HG03457 (cell line): ENCODE data around the gene ULK4.
"Not testable (repeated sequence)": the region's sequence is repeated elsewhere in the genome, so short reads cannot be mapped to it uniquely, and the experiment has no call there.

Experiments
- ATAC-seq: cut with Tn5 transposase; IDR thresholded peaks from one replicate; pipeline ENCODE4 v1.9.1; 2021; ENCODE audit warnings: moderate number of reproducible peaks; ENCODE audit not compliant: unreplicated experiment

Gene ULK4

DNA sequence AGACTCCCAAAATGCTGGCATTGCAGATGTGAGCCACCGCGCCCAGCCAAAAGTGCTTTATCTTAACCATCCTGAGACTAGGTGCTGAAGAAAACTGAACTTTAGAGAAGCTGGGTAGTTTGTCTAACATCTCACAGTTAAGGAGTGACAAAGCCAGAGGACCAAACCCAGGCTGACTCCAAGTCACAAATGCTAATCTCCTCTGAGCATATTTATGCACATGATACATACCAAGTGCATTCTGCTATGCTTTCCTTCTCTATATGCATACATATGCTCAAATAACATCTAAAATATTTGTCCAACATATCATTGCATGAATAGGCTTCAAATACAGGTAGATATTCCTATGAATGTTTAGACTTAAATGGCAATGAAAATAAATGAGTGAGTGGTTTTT is 505.7 kb downstream of the ULK4 start:
- no peak for ATAC-seq

DNA sequence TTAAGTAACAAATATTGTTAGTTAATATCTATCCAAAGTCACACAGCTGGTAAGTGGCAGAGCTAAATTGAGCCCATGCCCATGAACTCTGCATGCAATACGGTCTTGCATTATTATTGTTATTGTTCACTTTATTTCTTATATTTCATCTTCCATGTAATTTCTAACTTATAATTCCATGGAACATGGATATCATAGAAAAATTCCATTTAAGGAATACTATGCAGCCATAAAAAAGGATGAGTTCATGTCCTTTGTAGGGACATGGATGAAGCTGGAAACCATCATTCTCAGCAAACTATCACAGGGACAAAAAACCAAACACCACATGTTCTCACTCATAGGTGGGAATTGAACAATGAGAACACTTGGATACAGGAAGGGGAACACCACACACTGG is 508.3 kb downstream of the ULK4 start:
- not testable (repeated sequence) for ATAC-seq

DNA sequence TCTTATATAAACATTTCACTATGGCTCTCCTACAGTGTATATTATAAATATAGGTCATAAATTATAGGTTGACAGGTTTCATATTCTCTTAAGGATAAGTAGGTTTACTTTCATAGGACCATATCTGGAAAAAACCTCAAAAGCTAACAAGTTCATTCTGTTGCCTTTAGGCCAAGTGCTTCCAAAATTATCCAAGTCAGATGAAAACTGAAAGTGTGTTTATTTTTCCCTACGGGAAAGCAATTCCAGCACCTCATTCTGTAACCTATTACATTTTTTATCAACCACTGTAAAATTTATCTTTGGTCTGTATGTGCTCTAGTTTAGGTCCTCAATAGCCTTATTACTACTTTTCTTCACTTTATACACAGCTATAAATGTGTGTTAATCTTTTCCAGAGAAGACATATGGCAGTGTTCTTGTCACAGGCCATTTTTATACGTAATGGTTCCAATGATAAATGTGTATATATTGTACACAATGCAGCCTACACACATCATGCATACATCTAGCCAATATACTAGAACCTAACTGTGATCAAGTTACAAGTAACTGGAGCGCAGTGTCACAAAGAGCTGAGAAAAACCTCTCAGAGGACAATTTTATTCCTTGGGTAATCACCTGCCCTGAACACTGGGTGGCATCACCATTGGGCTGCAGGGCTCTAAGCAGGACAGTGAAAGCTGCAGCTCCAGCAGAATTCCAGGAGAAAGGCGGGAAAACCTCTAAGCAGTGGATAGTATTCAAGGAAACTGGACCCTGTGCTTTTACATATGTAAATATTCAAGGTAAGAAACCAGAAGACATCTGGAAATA is 511.3 kb downstream of the ULK4 start:
- ATAC-seq, result no peak

GRCh38 chr3:41448396-41448795 is 513.5 kb downstream of the ULK4 start:
- ATAC-seq, result no peak

DNA sequence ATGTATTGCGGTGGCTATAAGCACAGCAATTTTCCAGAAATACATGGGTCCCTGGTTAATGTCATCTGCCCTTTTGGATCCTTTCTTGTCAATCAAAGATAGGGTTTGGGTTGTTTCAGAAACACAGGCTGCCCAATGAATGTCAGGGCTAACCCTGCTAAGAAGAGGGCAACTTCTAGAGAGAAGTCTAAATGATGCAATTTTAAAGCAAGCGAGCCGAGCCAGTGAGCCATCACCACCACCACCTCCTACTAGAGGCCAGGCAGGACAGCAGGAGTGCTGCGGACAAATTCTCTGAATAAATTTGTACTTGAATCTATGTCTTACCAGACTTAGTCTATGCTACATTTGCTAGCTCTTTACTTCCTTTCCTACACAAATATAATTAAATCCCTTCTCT is 514.2 kb downstream of the ULK4 start:
- ATAC-seq, result no peak

DNA sequence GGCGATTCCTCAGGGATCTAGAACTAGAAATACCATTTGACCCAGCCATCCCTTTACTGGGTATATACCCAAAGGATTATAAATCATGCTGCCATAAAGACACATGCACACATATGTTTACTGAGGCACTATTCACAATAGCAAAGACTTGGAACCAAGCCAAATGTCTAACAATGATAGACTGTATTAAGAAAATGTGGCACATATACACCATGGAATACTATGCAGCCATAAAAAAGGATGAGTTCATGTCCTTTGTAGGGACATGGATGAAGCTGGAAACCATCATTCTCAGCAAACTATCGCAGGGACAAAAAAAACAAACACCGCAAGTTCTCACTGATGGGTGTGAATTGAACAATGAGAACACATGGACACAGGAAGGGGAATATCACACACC is 515.6 kb downstream of the ULK4 start:
- not testable (repeated sequence) for ATAC-seq

- ATAC-seq, result no peak
These were observed 520.3 kb downstream of the ULK4 start for GRCh38 chr3:41441568-41441967.

DNA sequence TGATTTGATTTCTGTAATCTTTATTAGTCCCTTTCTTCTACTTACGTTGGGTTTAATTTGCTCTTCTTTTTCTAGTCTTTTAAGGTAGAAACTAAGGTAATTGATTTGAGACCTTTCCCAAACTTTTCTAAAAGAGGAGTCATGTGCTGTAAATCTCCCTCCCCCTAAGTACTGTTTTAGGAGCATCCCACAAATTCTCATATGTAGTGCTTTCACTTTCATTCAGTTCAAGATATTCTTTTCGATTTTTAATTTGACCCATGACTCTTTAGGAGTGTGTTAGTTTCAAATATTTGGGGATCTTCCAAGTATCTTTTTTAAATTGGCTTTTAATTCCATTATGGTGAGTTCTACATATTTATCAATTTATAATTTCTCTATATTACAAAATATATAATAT is 520.8 kb downstream of the ULK4 start:
- ATAC-seq, result no peak

GRCh38 chr3:41436983-41437382 is 524.9 kb downstream of the ULK4 start:
- no peak for ATAC-seq

DNA sequence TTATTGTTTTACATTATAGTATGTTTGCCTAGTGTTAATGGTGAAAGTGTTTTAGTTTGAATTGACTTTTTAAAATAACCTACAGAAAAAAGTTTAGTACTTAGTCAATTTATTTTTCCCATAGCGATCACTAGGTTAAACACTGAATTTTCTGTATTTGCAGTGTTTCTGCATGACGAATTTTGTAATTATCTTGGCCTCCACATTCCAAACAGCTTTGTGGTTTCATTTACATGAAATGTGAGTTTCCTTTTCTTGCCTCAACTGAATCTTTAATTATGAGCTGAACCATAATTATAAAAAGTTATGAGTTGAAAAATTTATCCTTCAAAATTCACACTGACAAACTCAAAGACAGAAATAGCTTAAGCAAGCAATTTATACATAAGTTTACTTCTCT is 527.1 kb downstream of the ULK4 start:
- no peak for ATAC-seq

DNA sequence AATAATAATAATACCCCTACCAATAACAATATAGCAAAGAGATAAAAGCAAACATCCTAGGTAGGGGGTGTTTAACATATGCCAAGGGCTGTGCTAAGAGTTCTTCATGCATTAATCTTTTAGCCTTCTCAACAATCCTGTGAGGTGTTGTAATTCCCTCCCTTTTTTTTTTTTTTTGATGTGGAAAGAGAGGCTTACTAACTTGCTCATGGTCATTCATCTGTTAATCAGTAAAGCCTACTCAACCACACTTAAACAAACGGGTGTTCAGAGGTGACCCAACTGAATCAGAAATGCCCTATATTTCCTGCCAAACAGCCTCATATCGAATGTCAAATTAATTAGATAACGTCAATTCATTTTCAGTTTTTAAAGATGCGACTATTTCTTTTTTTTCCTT is 530.5 kb downstream of the ULK4 start:
- ATAC-seq, result no peak

DNA sequence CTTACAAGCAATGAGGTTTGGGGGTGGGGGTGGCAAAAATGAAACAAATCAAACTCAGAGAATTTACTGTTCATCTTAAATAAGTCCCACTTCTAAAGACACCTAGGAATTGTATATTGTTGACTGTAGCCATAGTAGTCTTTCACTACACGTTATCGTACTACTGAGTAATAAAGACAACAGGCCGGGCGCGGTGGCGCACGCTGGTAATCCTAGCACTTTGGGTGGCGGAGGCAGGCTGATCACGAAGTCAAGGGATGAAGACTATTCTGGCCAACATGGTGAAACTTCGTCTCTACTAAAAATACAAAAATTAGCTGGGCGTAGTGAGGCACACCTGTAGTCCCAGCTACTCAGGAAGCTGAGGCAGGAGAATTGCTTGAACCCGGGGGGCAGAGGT is 531.0 kb downstream of the ULK4 start:
- ATAC-seq, result no peak

GRCh38 chr3:41430391-41430790 is 531.5 kb downstream of the ULK4 start:
- no peak for ATAC-seq

- ATAC-seq, result no peak
These were observed 535.4 kb downstream of the ULK4 start for GRCh38 chr3:41426485-41426884.

DNA sequence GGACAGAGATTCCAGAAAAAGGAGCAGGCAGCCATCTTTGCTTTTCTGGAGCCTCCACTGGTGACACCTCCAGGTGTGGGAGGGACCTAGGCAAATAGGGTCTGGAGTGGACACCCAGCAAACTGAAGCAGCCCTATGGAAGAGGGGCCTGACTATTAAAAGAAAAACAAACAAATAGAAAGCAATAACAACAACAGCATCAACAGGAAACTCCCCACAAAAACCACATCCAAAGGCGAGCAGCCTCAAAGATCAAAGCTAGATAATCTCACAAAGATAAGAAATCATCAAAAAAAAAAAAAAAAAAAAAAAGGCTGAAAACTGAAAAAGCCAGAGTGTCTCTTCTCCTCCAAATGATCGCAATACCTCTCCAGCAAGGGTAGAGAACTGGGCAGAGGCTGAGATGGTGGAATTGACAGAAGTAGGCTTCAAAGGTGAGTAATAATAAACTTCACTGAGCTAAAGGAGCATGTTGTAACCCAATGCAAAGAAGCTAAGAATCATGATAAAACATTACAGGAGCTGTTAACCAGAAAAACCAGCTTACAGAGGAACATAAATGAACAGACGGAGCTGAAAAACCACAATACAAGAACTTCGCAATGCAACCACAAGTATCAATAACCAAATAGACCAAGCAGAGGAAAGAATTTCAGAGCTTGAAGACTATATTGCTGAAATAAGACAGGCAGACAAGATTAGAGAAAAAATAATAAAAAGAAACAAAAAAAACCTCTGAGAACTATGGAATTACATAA is 537.2 kb downstream of the ULK4 start:
- ATAC-seq, result no peak

GRCh38 chr3:41419809-41420208 is 542.1 kb downstream of the ULK4 start:
- ATAC-seq, result no peak

- ATAC-seq, result no peak
These were observed 542.8 kb downstream of the ULK4 start for GRCh38 chr3:41418961-41419691.

- no peak for ATAC-seq
These were observed 544.3 kb downstream of the ULK4 start for GRCh38 chr3:41417574-41417973.

DNA sequence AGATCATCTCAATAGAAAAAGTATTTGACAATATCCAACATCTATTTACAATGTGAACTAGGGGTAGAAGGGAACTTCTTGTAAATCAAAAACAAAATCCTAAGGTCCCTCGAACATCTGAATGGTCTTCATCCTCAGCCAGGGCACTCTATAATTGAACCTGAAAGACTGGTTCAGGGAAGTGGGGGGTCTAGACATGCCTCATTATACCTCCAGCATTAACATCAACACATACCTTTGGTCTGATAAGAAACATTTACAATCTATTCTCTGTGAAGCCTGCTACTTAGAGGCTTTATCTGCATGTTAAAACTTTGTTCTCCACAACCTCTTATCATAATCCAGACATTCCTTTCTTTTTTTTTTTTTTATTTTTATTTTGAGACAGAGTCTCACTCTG is 550.8 kb downstream of the ULK4 start:
- ATAC-seq, result no peak

DNA sequence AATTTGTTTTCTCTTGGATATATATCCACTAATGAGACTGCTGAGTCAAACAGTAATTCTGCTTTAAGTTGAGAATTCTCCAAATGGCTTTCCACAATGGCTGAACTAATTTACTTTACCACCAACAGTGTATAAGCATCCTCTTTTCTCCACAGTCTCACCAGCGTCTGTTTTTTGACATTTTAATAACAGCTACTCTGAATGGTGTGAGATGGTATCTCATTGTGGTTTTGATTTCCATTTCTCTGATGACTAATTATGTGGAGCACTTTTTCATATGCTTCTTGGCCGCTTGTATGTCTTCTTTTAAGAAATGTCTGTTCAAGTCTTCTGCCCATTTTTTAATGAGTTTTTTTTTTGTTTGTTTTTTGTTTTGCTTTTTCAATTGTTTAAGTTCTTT is 556.4 kb downstream of the ULK4 start:
- no peak for ATAC-seq

DNA sequence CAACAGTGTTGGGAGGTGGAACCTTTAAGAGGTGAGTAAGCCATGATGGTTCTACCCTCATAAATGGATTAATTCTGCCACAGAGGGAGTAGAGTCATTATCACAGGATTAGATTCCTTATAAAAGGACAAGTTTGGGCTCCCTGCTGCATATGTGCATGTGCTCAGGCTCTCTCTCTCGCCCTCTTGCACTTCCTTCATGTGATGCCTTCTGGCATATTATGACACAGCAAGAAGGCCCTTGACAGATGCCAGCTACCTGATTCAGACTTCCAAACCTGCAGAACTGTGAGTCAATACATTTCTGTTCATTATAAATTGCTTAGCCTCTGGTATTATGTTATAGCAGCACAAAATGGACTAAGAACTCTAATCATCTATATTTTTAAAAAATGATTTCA is 557.3 kb downstream of the ULK4 start:
- no peak for ATAC-seq

DNA sequence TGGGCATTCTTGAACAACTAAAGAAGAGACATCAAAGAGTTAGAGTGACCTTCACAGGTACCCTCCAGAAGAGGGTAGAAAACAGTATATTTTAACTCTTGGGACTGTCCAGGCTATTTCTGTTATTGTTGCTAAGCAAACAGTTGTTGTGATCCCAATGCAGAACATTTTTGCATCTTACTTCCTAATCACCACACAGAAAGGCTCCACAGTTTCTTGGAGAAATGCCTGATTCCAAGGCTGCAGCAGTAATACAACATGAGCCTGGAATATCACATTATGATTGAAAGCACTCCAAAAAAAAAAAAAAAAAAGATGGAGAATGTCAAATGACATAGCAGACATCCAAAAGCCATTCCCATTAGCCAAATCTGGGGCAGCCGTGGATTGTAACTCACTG is 567.0 kb downstream of the ULK4 start:
- ATAC-seq, result no peak
